SH-SY5Y (cell line): Measurements from ENCODE around the gene CORO2A.

ENCODE experiments used
- GATA2 ChIP-seq: IDR thresholded peaks from 2 replicates; pipeline ENCODE4 v1.6.1; 2011; ENCODE audit warnings: mild to moderate bottlenecking, low read depth, low read length
- GATA3 ChIP-seq: IDR thresholded peaks from 2 replicates; pipeline ENCODE4 v1.6.1; 2011; ENCODE audit warnings: low read depth, mild to moderate bottlenecking, low read length, moderate library complexity

The CORO2A gene

DNA sequence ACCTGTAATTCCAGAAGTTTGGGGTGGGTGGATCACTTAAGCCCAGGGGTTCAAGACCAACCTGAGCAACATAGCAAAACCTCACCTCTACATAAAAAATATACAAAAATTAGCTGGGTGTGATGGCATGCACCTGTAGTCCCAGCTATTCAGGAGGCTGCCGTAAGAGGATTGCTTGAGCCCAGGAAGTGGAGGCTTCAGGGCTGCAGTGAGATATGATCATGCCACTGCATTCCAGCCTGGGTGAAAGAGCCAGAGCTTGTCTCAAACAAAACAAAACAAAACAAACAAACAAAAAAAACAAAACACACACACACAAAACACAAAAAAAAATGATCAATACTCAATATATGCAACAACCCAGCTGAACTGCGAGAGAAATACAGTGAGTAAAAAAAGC is 44.0 kb downstream of the CORO2A start:
- TF ChIP-seq GATA2 (no peak), GATA3 (no peak)

DNA sequence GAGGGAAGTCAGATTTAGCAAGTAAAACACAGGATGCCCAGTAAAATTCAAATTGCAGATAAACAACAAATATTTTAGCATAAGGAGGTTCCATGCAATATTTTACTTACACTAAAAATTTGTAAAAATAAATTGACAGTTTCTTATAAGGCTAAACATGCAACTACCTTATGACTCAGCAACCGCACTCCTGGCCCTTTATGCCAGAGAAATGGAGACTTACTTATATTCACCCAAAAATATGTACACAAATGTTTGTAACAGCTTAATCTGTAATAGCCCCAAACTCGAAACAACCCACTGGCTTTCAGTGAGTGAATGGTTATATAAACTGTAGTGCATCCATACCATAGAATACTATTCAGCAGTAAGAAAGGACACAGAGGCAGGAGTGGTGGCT is 44.9 kb downstream of the CORO2A start:
- TF ChIP-seq GATA3 (no peak), GATA2 (no peak)

DNA sequence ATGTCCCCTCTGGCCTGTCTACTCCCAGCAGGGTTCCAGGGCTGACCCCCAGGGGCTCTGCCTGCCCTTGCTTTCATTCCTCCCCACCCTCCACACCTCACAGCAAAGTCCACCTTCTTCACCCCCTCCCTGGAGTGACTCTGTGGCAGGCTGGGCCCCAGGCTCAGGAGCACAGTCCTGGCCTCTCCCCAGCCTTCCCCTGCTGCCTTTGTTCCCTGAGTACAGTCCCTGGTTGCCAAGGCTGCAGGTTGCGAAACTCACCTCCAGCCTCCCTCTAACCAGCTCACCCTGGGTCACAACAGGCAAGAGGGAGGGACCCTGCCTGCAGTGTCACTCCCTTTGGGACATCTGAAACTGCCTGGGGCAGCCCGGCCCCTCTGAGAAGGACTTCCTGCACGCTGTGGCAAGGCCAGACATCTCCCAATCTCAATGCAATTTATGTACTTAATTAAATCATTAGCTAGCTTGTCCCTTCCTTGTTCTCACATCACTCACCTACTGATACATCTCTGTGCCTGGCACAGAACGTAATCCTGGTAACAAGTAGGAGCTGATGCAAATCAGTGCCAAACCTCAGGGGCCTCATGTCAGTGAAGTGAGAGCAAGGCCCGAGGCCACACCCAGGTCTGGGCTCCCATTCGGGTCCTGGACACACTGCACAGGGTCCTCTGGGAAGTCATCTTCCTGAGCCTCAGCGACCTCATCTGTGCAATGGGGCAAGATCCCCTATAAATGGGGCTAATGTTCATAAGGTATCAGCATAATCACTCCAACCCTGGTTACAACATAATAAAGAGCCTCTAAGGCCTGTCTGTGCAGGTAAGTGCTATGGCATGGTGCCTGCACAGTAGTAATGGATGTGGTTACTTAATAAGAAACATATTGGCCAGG is 46.1 kb downstream of the CORO2A start:
- no peak for TF ChIP-seq GATA3
- TF ChIP-seq GATA2: no peak

DNA sequence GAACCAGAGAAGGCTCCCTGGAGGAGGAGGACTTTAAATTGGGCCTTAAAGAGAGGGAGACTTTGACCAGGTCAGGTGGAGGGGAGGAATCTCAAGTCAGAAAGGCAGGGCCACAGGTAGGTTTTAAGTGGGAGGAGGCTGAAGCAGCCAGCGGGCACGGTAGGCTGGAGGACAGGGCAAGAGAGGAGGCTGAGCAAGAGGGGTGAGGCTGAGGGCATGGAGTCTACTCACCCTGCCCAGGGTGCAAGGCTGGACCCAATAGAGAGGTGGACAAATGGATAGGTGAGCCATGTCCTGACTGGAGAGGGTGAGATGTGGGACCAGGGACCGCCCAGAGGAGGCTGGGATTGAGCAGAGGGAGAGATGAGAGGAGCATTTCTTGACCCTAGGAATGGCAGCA is 47.8 kb downstream of the CORO2A start:
- TF ChIP-seq GATA2: no peak
- TF ChIP-seq GATA3: no peak

DNA sequence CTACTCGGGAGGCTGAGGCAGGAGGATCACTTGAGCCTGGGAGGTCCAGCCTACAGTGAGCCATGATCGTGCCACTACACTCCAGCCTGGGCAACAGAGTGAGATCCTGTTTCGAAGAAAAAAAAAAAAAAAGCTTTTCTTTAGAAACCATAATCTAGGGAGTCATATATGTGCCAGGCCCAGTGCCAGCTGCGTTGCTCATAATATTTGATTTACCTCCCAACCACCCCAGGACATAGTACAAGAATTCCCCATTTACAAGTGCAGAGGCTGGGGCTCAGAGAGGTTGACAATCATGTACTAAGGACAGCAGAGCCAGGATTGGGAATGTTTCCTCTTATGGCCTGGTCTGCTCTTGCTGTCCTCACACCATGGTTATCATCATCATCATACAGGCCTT is 48.4 kb downstream of the CORO2A start:
- TF ChIP-seq GATA3: no peak
- TF ChIP-seq GATA2: no peak

DNA sequence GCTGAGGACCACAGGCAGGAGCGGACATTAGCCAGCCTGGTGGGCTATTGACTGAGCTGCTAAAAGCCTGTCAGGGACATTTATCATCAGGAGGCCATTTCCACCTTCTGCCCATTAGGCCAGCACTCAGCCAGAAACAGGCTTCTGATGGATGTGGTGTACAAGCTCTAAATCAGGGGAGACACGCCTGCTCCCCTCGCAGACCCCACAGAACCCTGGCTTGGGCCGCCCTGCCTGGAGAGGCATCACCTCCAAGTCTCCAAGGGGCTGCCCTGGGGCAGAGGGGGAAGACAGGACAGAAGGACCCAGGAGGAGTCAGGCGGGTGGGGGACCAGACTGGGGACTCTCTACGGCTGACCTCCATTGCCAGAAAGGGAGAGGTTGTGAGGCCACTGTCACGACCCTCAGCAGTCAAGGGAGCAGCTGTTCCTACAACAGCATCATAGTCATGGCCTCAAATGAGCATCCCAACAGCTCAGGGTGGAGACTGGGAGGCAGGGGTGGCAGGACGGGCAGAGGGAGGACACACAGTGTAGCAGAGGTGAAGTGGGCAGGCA is 49.4 kb downstream of the CORO2A start:
- TF ChIP-seq GATA2 (no peak), GATA3 (no peak)

DNA sequence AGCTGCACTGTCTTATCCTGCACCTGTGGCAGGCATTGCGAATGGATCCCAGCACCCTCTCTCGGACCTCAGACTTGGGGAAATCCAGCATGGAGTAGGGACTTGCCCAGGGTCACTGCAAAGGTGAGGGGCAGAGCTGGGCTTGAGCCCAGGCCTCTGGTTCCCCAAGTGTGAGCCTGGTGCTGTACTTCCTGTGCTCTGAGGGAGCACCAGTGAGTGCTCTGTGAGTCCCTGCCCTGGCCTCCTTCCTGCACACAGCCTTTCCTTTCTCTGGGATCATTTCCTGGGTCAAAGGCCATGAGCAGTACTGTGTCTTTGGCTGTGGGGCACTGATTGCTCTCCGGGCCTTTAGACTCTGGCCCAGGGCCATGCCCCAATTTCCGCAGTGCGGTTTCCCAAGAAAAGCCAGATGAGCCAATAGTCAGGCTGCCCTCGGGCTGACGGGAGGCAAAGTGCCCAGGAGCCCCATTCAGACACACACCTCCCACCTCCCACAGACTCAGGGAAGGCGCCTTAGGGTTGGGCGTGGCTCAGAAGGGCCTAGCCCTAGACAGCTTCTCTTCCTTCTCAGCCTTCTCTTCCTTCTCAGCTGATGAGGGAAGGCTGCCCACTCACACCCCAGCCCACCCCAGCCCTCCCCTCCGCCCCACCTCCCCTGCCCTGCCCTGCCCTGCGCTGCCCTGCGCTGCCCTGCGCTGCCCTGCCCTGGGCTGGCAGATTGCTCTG is 50.1 kb downstream of the CORO2A start:
- TF ChIP-seq GATA2: no peak
- no peak for TF ChIP-seq GATA3

DNA sequence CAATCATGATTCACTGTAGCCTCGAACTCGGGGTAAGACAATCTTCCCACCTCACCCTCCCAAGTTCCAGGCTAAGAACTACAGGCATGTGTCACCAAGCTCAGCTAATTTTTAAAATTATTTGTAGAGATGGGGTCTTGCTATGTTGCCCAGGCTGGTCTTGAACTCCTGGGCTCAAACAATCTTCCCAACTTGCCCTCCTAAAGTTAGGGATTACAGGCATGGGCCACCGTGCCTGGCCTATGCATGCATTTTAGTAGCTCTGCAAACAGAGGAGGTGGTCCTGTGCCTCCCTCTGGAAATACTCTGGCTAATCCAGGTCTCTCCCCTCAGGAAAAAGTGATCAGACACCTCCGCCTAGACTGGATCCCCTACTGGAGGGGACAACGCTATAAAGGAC is 51.9 kb downstream of the CORO2A start:
- TF ChIP-seq GATA3 (no peak), GATA2 (no peak)

DNA sequence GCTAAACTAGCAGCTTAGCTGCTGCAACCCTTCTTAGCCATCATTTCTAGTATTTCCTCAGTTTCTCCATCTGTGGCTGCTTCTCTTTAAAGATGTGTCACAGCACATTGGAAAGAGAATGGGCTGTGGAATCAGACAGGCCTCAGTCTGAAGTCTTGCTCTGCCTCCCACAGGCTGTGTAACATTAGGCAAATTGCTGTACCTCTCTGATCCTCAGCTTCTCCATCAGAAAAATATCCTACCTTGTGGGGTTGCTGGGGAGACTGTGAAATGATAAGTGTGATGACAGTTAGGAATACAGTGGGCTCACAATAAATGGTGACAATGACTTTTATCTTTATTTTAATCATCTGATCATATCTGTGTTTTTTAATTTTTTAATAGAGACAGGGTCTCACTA is 55.9 kb downstream of the CORO2A start:
- TF ChIP-seq GATA2 (no peak), GATA3 (no peak)

DNA sequence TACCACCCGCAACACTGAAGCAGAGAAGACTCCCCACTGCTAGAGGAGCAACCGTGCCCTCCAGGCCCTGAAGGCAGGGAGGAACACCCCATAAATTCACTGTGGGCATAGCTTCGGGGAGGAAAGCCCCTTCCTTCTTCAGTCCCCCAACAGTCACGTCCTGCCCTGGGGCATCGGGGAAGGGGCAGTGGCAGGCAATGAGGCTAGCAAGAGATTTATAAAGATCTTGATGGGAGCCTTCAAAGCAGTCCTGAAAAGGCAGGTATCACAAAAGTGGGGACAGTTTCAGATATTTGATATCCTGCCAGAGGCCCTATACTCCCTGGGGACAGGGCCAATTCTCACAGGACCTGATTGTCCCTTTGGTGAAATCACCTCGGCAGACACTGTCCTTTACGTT is 56.5 kb downstream of the CORO2A start:
- no peak for TF ChIP-seq GATA3
- no peak for TF ChIP-seq GATA2

DNA sequence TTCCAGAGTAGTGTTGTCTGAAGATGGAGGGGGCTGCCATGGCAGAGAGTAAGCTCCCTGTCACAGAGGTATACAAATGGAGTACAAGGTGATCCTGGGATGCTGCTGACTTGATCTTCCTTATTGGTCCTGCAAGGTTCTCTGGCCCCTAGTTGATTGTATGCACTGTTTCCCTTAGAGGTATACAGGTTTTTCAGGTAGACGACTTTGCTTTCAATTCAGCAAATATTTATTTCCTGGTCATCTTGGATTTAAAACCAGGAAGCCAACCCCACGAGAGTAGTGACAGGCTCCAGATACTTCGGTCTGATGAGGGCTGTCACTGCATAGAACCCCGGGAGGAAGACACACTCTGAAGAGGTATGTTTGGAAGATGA is 56.9 kb downstream of the CORO2A start:
- TF ChIP-seq GATA2 (no peak), GATA3 (no peak)

DNA sequence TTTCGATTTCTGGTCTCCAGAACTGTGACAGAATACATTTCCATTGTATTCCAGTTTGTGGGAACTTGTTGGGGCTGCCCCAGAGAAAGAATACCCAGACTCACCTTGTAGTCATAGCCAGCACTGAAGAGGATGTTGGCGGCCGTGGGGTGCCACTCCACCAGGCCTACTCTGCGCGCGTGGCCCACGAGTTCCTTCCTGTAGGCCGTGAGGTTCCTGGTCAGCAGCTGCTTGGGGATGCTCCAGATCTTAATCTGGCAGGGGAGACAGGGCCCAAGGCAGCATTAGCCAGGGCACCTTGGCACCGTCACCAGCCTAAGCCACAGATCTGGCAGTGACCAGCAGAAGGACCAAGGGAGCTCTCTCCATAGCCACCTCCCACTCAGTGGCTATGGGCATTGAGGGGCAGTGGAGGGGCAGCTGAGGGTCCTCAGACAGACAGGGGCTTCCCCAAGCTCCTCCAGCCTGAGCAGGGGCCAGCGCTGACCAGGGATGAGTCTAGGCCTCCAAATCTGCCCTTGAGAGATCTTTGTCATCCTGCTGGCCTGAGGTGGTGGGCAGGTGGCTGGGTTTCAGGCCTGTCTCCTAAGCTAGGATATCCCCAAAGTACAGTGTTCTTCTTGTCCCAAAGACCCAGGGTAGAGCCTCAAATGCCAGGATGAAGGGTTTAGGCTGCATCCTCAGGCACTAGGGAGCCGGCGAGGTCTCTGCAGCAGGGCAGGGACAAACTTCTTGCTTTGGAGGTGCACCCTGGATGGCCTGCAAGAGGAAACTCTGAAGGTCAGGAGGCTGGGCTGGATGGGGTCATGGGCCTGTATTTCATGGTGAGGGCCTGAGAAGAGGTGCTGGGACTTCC is 57.5 kb downstream of the CORO2A start:
- TF ChIP-seq GATA3 (no peak), GATA2 (no peak)

DNA sequence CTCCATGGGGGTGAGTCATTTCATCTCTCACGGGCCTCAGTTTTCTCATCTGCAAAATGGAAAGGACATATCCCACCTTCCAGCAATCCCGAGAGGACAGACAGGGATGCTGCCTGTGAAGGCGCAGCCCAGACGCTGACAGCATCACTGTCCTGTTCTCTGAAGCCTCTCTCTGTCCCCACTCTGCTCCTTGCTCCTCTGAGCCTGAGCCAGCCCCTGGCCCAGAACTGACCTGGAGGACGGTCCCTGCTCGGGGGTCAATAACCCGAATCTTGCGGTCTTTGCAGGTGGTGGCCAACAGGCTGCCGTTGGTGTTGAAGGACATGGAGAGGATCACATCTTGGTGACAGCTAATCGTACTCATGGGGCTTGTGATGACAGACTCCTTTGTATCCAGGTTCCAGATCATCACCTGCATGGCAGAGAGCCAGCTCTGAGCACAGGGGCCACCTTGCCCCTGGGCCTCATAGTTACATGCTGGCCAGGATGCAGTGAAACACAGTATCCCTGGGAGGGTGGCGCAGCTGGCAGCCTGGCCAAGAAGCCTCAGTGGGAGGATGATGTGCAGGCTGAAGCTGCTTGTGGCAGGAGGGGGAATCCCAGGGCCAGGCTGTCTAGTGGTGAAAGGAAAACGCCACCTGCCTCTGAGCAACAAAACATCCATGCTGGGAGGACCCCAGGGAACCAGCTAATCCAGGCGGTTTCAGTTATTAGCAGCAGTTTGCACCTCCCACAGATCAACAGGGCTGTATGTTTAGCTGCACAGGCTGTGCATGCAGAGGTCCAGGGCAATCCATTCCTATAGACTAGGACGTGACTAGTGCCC is 59.4 kb downstream of the CORO2A start:
- TF ChIP-seq GATA2: no peak
- TF ChIP-seq GATA3: no peak
